ENCODE data around the gene CCNQ. TPM values are rescaled to one million over a fixed set of nuclear protein-coding genes. Genes with fewer than 3 reads are reported as not detected.

Gene CCNQ
- total RNA-seq, 1 experiment from 2014 or later: 32.4 TPM

DNA sequence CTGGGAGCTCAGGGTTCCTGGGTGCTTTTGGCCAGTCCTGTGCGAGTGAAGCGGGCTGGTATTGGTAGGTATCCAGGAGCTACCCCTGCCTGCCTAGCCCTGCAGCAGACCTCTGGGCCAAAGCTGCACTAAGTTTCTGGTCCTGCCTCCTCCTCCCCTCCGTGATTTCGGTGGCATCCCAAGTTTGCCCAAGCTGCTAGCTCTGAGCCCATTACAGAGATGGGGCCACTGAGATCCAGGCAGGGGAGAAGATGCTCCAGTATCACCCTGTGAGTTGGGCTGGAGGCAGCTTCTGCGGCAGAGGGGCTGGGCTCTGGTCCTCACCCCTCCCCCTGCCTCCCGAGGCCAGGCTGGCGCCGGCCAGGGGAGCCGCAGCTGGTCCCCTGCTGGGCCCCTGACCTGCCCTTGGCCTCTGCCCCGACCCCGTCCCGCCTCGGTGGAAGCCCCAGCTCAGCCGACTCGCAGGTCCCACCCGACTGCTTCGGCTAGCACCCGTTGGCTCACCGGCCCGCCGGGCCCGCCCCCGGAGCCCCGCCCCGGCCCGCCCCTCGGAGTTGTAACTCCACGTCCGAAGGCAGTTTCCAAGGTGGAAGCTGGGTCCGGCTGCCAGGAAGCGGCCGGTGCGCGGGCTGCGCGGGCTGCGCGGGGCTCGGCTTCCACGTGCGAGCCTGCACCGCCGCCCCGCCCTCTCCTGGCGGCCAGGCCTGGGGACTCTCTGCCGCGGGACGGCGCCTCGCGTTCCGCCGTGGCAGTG lies 47.9 kb upstream of the CCNQ start, which contains the start of gene DUSP9:
TSS of gene DUSP9 (plus strand) at position 584 of the 754 bp plus-strand sequence. CDS start 751 bp downstream, outside the sequence.
- POLR2A ChIA-PET (ENCODE audit: low non-redundant PET): interaction anchor here (0.6 kb wide), 1 partner anchor 136 kb away, joined by 3 read pairs; no protein-coding TSS in a partner anchor
- peak; percentile 38 for DNase-seq (ENCODE audit: low spot score)
- no peaks in the 10 kb centered on the region for H3K4me1 ChIP-seq (ENCODE audit: insufficient read depth, low read length, poor library complexity, severe bottlenecking)
- H3K27me3 ChIP-seq (replicated peaks; ENCODE audit: insufficient read depth, low read depth, low read length, poor library complexity): peaks cover 26% of the 10 kb centered on the region
- H3K9me3 ChIP-seq (ENCODE audit: low read depth, low read length, poor library complexity, severe bottlenecking): no peaks in the 10 kb centered on the region
- BruUV-seq (replicated peaks): no TSS peak
- no peaks in the 10 kb centered on the region for H3K36me3 ChIP-seq (ENCODE audit: insufficient read depth, low read length, poor library complexity, severe bottlenecking)
- H3K4me3 ChIP-seq (ENCODE audit: low read depth, low read length, poor library complexity, severe bottlenecking): no peak within 1 kb of the TSS
- intact Hi-C loops (cut with micrococcal nuclease; ENCODE audit: unreplicated experiment): loop anchor here (1.0 to 2.0 kb wide), 2 partner anchors 22 to 78 kb away; partner anchors contain the start of genes ABCD1 and BCAP31
- TF ChIP-seq, protein P1, sequence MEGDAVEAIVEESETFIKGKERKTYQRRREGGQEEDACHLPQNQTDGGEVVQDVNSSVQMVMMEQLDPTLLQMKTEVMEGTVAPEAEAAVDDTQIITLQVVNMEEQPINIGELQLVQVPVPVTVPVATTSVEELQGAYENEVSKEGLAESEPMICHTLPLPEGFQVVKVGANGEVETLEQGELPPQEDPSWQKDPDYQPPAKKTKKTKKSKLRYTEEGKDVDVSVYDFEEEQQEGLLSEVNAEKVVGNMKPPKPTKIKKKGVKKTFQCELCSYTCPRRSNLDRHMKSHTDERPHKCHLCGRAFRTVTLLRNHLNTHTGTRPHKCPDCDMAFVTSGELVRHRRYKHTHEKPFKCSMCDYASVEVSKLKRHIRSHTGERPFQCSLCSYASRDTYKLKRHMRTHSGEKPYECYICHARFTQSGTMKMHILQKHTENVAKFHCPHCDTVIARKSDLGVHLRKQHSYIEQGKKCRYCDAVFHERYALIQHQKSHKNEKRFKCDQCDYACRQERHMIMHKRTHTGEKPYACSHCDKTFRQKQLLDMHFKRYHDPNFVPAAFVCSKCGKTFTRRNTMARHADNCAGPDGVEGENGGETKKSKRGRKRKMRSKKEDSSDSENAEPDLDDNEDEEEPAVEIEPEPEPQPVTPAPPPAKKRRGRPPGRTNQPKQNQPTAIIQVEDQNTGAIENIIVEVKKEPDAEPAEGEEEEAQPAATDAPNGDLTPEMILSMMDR (conservative IDR thresholded peaks at IDR 0.05; ENCODE audit: low read depth, low read length): no peak
- TF ChIP-seq EZH2 (IDR thresholded peaks at IDR 0.05; ENCODE audit: borderline replicate concordance, low read depth, low read length, poor library complexity, severe bottlenecking): no peak
- no peak within 1 kb of the TSS for H3K27ac ChIP-seq (ENCODE audit: low read depth, low read length, poor library complexity, severe bottlenecking)
- CTCF ChIA-PET: interaction anchor here (0.9 kb wide), 1 partner anchor 9 kb away, joined by 3 read pairs; no protein-coding TSS in a partner anchor

DNA sequence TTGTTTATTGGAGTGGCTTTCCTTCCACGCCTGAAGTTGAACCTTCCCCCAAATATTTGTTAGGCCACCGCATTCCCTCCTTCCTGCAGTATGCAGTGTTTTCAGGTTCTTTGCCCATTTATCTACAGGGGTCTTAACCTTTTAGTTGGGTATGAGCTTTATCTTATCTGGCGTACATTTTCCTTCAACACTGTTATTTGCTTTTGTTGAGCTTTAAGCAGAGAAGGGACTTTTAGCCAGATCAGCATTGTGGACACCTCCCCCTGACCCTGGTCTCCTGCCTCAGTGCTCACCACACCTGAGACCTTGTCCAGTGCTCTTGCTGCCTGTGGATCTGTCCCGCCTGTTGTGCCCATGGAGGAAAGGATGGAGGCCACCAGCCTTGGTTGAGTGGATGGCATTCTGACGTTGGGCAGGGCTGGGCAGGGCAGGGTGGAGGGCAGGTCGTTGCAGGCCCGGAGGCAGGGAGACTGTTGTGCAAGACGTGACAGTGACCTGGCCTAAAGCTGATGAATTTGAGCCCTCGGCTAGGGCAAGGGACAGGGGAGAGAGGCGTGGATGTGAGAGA lies 47.1 kb upstream of the CCNQ start:
- Histone ChIP-seq H3K27ac (ENCODE audit: low read depth, low read length, poor library complexity, severe bottlenecking) (no peak overlapping the region), H3K4me3 (ENCODE audit: low read depth, low read length, poor library complexity, severe bottlenecking) (no peak overlapping the region), H3K9me3 (ENCODE audit: low read depth, low read length, poor library complexity, severe bottlenecking) (no peaks in the 10 kb centered on the region), H3K4me1 (ENCODE audit: insufficient read depth, low read length, poor library complexity, severe bottlenecking) (no peaks in the 10 kb centered on the region), H3K36me3 (ENCODE audit: insufficient read depth, low read length, poor library complexity, severe bottlenecking) (no peaks in the 10 kb centered on the region), H3K27me3 (replicated peaks; ENCODE audit: insufficient read depth, low read depth, low read length, poor library complexity) (peaks cover 26% of the 10 kb centered on the region)
- POLR2A ChIA-PET (ENCODE audit: low non-redundant PET): interaction anchor here (0.6 kb wide), 1 partner anchor 135 kb away, joined by 3 read pairs; no protein-coding TSS in a partner anchor
- DNase-seq (ENCODE audit: low spot score): no peak
- CTCF ChIA-PET: no interaction called here
- intact Hi-C loops (cut with micrococcal nuclease; ENCODE audit: unreplicated experiment): loop anchor here (2.0 kb wide), 1 partner anchor 79 kb away; the partner anchor contains the start of genes ABCD1 and BCAP31
- no TSS peak for BruUV-seq (replicated peaks)
- no peak for TF ChIP-seq EZH2 (IDR thresholded peaks at IDR 0.05; ENCODE audit: borderline replicate concordance, low read depth, low read length, poor library complexity, severe bottlenecking)
- TF ChIP-seq, protein P1 (conservative IDR thresholded peaks at IDR 0.05; ENCODE audit: low read depth, low read length): no peak

DNA sequence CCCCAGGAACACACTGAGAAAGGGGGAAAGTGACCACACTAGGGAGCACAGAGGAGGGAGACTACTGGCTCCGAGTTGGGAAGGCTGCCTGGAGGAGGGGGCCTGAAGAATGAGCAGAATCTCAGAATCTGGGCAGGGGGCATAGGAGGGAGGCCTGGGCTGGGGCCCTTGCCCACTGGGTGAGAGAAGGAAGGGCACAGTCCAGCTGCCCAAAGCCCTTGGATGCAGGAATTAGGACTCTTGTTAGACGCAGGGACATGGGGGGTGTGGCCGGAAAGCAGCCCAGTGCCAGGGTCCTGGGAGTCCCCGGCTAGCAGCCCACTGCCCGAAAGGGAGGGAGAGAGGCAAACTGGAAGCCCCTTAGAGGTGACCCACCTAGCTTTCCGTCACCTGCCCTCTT lies 46.2 kb upstream of the CCNQ start:
- Histone ChIP-seq H3K9me3 (ENCODE audit: low read depth, low read length, poor library complexity, severe bottlenecking) (no peaks in the 10 kb centered on the region), H3K4me1 (ENCODE audit: insufficient read depth, low read length, poor library complexity, severe bottlenecking) (no peaks in the 10 kb centered on the region), H3K27me3 (replicated peaks; ENCODE audit: insufficient read depth, low read depth, low read length, poor library complexity) (peaks cover 26% of the 10 kb centered on the region), H3K4me3 (ENCODE audit: low read depth, low read length, poor library complexity, severe bottlenecking) (no peak overlapping the region), H3K36me3 (ENCODE audit: insufficient read depth, low read length, poor library complexity, severe bottlenecking) (no peaks in the 10 kb centered on the region), H3K27ac (ENCODE audit: low read depth, low read length, poor library complexity, severe bottlenecking) (no peak overlapping the region)
- POLR2A ChIA-PET (ENCODE audit: low non-redundant PET): no interaction called here
- no peak for DNase-seq (ENCODE audit: low spot score)
- TF ChIP-seq EZH2 (IDR thresholded peaks at IDR 0.05; ENCODE audit: borderline replicate concordance, low read depth, low read length, poor library complexity, severe bottlenecking): no peak
- TF ChIP-seq, protein P1 (conservative IDR thresholded peaks at IDR 0.05; ENCODE audit: low read depth, low read length): no peak
- intact Hi-C loops (cut with micrococcal nuclease; ENCODE audit: unreplicated experiment): no loop called here
- CTCF ChIA-PET: interaction anchor here (0.6 to 1.2 kb wide), 2 partner anchors 9 to 22 kb away, joined by 4 to 7 read pairs; no protein-coding TSS in a partner anchor
- no TSS peak for BruUV-seq (replicated peaks)

Measured in A673 (cell line).